ENCODE results near the gene THTPA.

DNA sequence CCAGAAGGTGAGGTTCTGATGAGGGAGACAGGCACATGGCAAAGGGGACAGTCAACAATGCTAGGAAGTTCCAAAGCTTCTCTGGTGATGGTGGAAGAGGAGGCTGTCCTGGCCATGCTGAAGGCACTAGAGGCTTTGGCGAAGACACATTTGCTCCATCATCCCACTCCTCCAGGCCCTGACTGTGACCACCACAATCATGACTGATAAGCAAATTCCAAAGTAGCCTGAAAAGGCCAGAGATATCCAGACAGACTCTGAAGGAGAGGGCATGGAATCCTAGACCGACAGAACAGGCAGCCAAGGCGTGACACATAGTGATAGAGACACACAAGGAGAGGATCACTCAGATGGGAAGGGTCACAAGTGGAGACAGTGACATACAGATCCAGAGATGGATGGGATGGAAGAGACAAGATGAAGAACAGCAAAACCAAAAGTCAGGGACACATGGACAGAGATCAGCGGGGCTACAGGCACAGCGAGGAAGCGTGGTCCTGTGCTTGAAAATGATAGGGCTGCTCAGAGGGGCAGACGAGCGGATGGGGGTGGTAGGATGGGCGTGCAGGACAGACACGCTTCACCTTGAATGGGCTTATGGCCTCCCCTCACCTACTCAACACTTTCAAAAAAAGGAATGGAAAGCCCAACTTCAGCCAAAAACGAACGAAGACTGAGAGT lies 5.8 kb upstream of the THTPA start:
- TF ChIP-seq, protein P1, sequence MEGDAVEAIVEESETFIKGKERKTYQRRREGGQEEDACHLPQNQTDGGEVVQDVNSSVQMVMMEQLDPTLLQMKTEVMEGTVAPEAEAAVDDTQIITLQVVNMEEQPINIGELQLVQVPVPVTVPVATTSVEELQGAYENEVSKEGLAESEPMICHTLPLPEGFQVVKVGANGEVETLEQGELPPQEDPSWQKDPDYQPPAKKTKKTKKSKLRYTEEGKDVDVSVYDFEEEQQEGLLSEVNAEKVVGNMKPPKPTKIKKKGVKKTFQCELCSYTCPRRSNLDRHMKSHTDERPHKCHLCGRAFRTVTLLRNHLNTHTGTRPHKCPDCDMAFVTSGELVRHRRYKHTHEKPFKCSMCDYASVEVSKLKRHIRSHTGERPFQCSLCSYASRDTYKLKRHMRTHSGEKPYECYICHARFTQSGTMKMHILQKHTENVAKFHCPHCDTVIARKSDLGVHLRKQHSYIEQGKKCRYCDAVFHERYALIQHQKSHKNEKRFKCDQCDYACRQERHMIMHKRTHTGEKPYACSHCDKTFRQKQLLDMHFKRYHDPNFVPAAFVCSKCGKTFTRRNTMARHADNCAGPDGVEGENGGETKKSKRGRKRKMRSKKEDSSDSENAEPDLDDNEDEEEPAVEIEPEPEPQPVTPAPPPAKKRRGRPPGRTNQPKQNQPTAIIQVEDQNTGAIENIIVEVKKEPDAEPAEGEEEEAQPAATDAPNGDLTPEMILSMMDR (IDR thresholded peaks at IDR 0.05), result no peak
- TF ChIP-seq POLR2A (IDR thresholded peaks at IDR 0.05), result no peak
